HG03095 (cell line): Measurements from ENCODE around the gene NOM1.
"Not testable (repeated sequence)": the region's sequence is repeated elsewhere in the genome, so short reads cannot be mapped to it uniquely, and the experiment has no call there.

ENCODE experiments used
- ATAC-seq: cut with Tn5 transposase; IDR thresholded peaks from one replicate; pipeline ENCODE4 v1.9.1; 2021; ENCODE audit warnings: moderate library complexity; ENCODE audit not compliant: unreplicated experiment

NOM1 gene

DNA sequence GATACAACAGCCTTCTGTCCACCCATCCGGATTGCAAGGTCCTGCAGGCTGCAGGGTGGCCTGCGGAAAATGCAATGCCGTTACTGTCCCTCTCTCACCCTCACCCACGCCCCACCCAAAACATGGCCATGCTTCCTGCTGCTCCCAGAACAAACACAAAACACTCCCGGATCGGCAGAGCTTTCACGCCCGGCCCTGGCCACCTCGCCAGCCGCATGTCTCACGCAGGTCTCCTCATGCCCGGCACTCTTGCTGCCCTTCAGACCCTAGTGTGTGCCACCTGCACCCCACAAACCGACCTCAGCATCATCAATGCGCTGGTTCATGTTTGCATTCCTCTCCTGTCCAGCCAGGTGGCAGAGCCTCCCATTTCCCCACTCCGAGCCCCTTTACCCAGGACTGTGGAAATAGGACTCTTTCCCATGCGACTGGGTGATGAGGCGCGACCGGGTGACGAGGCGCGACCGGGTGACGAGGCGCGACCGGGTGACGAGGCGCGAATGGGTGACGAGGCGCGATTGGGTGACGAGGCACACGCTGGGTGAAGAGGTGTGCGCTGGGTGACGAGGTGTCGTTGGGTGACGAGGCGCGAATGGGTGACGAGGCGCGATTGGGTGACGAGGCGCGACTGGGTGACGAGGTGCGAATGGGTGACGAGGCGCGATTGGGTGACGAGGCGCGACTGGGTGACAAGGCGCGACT lies 8.9 kb upstream of the NOM1 start:
- ATAC-seq, result no peak

- no peak for ATAC-seq
These were observed 7.9 kb upstream of the NOM1 start for GRCh38 chr7:156941393-156942182.

DNA sequence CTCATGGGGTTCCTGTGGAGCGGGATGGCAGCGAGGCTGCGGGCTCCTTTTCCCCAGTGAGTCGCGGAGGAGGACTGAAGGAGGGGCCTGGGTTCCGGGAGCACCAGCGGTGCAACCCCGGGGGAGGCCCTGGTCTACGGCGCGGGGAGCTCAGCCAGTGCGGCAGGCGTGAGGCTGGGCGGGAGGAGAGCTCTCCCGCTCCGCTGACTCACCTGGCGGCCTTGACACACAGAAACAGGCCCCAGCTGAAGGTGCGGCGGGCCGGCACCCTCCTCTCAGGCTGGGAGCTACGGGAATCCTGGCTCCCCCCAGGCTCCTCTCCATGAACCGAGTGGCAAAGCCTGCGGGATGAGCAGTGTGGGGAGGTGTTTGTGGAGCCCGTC lies 6.8 kb upstream of the NOM1 start:
- no peak for ATAC-seq

GRCh38 chr7:156943091-156944041 lies 6.1 kb upstream of the NOM1 start:
- ATAC-seq, result no peak

GRCh38 chr7:156944876-156945275 lies 4.6 kb upstream of the NOM1 start:
- ATAC-seq, result no peak

- ATAC-seq, result no peak
These were observed 2.2 kb upstream of the NOM1 start for GRCh38 chr7:156947120-156947843.

GRCh38 chr7:156948361-156948760 lies 1.2 kb upstream of the NOM1 start:
- ATAC-seq, result no peak

DNA sequence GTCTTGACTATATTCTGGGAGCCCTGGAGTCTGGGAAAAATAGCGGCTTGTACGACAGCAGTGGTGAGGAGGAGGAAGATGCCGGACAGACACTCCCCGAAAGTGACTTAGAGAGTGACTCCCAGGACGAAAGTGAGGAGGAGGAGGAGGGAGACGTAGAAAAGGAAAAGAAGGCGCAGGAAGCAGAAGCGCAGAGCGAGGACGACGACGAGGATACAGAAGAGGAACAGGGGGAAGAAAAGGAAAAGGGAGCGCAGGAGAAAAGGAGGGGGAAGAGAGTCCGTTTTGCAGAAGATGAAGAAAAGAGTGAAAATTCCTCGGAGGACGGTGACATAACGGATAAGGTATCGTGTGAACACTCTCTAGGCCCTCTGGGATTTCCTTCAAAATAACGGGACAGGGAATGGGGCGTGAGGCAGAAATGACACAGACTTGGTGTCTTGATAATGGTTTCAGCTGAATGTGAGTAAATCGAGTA lies 908 bp downstream of the NOM1 start:
- ATAC-seq, result no peak

DNA sequence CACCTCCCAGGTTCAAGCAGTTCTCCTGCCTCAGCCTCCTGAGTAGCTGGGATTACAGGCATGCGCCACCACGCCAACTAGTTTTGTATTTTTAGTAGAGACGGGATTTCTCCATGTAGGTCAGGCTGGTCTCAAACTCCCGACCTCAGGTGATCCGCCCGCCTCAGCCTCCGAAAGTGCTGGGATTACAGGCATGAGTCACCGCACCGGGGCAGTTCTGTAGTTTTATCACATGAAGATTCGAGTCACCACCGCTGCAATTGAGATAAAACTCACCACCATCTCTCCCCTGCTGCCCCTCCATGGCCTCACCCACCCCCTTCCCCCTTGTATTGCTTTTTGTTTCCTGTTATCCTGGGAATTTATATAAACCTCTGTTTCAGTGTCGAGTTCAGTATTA lies 3.7 kb downstream of the NOM1 start:
- not testable (repeated sequence) for ATAC-seq

DNA sequence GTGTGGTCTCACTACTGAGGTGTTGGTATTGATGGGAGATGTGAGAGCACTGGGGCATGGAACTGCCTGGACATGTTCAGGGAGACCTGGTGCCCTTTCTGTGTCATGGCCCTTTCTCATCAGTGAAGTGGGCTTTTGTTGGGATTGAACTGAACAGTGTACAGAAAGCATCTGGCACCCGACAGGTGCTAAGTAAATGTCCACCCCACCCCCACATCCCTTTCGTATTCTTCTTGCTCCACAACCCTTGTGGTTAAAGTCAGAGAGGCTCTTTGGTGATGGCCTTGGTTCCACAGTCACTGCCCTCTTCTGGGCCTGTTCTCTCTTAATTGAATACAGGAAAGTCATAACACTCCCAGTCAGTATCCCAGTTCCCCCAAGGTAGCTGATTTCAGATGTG lies 5.4 kb downstream of the NOM1 start:
- no peak for ATAC-seq

GRCh38 chr7:156956727-156957126 lies 7.2 kb downstream of the NOM1 start:
- ATAC-seq, result no peak

GRCh38 chr7:156962145-156962544 lies 12.6 kb downstream of the NOM1 start:
- ATAC-seq, result no peak

- ATAC-seq, result no peak
These were observed 13.4 kb downstream of the NOM1 start for GRCh38 chr7:156962897-156963296.

GRCh38 chr7:156963472-156963871 lies 14.0 kb downstream of the NOM1 start:
- ATAC-seq, result no peak

DNA sequence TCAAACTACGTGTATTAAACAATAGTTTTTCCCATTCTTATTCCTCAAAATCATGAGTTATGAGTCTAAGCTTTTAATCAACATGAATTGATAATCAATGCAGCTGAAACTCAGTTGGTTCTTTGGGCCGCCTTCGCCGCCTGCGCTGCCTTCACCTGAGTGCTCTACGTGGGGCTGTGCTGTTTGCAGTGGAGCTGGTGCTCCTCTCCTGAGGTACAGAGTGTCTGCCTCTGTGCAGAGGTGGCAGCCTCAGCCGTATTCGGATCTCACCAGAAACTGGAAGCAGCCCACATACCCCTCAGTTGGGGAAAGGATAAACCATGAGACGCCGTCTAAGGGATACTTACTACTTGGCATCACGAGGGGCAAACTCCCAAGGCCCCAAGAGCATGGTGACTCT lies 15.5 kb downstream of the NOM1 start:
- ATAC-seq, result no peak

GRCh38 chr7:156966387-156966786 lies 16.9 kb downstream of the NOM1 start:
- no peak for ATAC-seq

DNA sequence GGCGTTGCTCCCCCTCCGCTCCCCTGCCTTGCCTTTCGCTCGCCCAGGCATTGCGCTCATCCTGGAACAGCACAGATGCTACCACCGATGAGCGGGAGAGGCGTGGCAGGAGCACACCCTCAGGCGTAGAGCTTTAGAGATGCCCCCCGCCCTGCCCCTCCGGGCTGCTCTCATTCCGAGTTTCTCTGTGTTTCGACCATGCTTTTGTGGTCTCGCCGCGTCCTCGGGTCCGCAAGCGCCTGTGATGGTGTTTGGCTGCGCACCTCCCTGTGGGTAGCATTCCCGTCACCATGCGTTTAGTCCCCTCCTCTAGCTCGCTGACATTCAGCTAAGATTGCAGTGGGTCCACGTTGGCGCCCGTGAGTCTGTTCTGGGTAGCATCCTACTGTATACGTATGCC lies 18.7 kb downstream of the NOM1 start:
- no peak for ATAC-seq

GRCh38 chr7:156969972-156970420 lies 20.5 kb downstream of the NOM1 start:
- ATAC-seq, result no peak

DNA sequence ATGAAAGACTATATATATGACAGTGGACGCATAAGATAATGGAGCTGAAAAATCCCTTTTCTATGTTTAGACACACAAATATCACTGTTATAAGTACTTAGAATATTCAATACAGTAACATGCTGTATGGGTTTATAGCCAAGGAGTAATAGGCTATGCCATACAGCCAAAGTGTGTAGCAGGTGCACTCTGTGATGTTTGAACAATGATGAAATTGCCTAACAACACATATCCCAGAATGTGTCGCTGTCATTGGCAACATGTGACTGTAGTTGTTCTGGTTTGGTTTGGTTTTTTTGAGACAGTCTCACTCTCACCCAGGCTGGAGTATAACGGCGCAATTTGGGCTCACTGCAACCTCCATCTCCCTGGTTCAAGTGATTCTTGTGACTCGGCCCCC lies 26.1 kb downstream of the NOM1 start:
- ATAC-seq, result no peak

- ATAC-seq, result no peak
These were observed 29.6 kb downstream of the NOM1 start for GRCh38 chr7:156979007-156979606.
